Hematopoietic multipotent progenitor cell treated with erythropoietin and hydrocortisone succinate and interleukin-3 and kit ligand, for 17 days (in vitro differentiated cells): ENCODE data around the gene LAMA2.

Experiments used
- DNase-seq: peaks from one replicate; pipeline ENCODE4 v3.0.0-alpha.2; 2015; ENCODE audit warnings: low spot score

LAMA2 gene

DNA sequence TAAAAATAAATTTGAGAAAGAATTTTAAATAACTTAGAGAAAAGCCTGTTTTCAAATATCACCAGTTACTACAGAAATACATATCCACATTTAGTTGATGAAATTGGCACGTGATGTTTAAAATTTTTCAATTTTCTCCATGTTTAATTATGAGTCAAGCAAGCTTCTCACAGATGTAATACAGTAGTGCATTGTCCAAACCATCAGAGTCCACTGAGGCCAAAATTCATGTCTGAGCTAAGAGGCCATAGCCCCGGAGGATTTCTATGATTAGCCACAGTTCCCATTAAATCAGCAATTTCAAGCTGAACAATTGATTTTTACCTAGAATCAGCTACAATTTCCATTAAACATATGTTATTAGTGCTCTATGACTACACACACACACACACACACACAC is 387.0 kb downstream of the LAMA2 start:
- DNase-seq, result no peak

DNA sequence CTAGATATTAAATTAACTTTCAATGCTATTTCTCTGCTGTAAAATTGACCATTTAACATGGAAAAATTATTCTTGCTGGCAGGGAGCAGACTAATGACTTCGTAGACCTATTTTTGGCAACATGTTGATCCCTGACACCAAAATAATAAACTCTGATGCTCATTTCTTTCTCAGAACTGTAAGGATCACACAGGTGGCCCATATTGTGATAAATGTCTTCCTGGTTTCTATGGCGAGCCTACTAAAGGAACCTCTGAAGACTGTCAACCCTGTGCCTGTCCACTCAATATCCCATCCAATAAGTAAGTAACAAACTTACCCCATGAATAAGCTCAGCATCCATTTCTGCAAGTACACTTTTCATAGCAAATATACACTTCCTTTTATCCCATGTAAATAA is 387.5 kb downstream of the LAMA2 start:
- DNase-seq, result no peak

DNA sequence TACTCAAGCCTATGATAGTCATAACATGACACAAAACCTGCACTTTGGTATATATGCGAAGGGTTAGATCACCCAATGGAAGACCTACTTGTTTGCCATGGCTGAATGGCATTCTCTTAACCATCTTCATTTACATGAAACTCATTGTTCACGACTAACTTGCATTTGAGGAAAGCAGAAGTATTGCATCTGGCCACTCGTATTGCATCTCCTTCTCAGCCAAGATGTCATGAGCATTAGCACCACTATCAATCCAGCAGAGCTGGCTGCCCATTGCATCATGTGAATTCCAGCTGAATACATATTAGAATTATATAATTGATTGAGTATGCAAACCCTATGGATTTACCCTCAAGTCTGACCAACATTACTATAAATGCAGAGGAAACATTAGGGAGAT is 390.2 kb downstream of the LAMA2 start:
- DNase-seq, result no peak

DNA sequence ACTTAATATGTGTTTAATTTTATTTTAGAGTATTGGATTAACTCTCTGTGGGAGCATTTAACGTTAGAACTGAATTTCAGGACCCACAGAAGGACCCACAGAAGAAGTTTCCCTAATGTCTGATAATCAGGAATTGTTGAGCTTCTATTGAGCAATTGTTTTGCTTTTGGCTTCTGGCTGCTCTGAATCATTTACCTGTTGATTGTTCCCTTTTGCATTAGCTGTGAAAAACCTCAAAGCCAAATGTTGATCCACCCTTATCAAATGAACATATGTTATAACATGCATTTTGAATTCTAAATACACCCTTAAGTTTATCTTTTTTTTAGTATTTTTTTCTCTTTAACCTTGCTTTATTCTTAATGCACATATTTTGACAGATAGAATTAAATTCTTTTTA is 393.5 kb downstream of the LAMA2 start:
- DNase-seq, result no peak

- no peak for DNase-seq
Observed at GRCh38 chr6:129276986-129277385, 394.0 kb downstream of the LAMA2 start.

DNA sequence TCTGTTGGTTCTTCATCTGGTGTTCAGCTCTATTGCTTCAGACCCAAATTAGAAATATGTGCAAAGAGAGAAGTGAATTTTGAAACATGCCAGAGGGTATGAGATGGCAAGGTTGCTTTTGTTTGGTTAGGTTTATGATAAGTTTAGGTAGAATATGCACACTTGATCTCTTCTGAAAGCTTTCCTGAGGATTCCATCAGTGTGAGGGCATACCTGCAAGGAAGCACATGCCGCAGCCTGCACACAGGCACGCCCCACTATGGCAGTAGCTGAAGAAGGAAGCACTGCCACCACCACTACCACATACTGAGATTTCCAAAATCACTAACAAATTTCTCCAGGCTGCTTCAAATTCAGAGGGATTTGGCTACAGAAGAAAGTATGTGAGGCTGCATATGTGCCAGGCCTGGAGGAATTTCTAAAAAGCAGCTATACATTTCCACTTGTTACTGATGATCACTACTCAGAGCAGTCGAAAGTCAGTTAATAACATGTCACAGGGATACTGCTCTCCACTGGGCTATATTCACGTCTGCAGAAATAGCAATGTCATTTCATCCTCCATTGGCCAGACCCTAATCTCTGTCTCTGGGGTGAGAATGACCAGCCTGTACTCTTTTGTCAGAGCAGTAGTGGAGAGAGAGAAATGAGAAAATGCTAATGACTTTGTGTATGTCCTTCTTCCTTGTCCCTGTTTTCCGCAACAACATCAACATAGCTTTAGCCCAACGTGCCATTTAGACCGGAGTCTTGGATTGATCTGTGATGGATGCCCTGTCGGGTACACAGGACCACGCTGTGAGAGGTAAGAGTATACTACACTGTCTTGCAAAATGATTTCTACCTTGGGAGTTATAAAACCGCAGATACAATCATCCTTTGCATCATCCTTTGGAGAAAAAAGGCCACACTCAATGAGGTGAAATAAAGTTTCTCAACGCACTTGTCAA is 396.7 kb downstream of the LAMA2 start:
- no peak for DNase-seq

DNA sequence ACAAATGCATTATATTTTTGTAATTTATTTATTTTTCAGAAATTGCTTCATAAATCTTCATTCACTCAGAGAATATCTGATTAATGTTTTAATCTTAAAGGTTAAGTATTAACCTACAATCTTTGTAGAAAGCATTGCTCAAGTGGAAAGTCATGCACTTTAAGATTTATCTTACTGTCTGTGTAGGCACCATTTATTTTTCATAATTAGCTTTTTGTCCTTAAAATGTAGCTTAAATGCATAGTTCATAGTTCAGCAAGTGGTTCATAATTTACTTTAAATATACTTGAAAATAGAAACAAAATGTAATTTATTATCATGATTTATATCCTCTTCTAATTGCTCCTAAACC is 397.3 kb downstream of the LAMA2 start:
- no peak for DNase-seq

DNA sequence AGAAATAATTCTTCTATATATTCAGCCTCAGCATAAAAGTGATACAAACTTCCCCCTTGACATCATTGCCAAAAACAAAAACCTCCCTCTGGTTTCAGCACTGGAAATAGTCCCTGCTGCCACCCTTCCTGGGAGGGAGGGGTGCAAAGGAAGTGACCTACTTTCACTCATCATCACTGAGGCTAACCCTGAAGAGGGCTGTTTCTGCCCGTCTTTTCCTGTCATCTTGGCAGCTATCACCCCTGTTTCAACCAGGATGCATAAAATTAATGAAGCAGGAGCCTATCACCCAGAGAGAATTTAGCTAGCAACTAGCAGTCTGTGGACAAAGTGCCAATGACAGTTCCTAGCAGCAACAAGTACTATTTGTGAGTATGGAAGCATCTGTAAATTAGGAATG is 397.8 kb downstream of the LAMA2 start:
- no peak for DNase-seq

GRCh38 chr6:129281168-129281796 is 398.3 kb downstream of the LAMA2 start:
- no peak for DNase-seq

GRCh38 chr6:129282019-129282418 is 399.1 kb downstream of the LAMA2 start:
- no peak for DNase-seq

DNA sequence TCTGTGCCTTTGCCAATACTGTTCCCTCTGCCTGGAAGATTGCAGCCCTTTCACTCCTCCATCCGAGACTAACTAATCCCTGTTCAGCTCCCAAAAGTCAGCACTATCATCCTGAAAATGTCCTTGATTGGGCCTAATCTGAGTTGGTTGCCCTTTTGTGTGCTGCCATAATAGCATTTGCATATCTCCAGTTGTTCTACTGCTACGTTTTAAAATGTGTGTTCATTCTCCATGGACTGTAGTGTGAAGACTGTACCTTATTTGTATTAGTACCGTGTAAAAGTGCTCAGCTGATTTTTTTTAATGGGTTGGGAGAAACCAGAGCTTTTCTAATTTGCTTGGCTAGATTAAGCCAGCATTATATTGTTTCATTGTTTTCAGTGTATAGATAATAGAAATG is 401.3 kb downstream of the LAMA2 start:
- no peak for DNase-seq

DNA sequence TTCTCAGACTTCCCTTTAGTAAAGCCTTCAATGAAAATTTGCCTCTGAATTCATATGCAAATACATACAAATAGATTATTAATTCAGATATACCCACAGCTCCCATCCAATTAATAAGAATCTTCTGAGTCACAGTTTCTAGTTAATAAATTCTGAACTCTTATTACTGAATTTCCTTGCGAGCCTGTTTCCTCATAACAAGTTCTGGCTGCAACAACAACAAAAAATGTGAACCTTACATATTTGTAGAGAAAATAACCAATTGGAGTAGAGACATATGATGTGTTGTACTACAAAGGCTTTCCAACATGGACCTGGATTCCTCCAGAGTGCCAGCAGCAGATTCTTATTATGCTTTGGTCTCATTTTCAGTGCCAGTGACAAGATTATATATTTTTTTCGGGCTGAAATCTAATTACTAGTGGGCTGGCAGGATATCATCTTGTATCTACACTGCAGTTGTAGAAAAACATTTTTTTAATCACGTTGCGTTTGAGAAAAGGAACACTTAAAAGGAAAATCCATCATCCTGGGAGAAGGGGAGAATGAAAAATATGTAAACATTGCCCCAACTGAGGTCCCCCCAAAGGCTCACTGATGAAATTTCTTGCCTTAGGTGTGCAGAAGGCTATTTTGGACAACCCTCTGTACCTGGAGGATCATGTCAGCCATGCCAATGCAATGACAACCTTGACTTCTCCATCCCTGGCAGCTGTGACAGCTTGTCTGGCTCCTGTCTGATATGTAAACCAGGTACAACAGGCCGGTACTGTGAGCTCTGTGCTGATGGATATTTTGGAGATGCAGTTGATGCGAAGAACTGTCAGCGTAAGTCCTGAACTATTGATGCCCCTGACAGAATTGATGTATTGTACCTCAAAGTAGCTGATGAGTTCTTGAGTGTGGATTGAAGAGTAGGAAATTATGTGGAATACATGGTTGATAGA is 404.6 kb downstream of the LAMA2 start:
- DNase-seq, result no peak

DNA sequence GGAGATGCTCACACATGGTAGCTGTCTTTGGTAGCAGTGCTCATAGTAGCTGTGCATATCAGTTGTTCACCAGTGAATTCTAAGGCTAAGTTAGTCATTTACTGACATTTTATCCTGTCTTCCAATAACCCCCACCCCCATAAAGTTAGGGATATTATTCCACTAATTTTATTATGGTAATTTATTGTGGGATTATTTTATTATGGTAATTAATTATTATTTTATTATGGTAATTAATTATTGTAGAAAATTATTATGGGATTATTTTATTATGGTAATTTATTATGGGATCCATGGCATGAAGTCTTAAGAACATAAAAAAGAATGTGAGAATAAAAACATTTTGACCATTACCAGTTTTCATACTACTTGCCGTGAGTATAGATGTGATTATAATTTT is 406.5 kb downstream of the LAMA2 start:
- DNase-seq, result no peak

DNA sequence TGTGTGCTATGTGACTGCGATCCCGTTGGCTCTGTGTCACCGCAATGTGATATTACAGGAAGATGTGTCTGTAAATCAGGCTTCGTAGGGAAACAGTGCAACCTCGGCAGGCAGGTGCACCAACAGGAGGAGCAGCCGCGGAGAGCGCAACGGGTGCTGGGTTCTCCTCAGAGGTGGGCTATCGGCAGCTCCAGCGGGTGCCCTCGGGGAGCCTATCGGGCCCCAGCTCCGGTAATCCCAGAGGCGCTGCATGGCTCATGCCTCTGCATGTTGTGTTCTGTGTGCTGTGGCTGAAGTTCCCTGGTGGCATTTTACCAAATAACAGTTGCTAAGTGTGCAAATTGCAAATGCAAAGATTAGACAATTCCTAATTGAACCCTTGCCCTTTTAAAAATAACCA is 409.9 kb downstream of the LAMA2 start:
- DNase-seq, result no peak

GRCh38 chr6:129297592-129297991 is 414.7 kb downstream of the LAMA2 start:
- no peak for DNase-seq

GRCh38 chr6:129302671-129303070 is 419.7 kb downstream of the LAMA2 start:
- DNase-seq, result no peak

DNA sequence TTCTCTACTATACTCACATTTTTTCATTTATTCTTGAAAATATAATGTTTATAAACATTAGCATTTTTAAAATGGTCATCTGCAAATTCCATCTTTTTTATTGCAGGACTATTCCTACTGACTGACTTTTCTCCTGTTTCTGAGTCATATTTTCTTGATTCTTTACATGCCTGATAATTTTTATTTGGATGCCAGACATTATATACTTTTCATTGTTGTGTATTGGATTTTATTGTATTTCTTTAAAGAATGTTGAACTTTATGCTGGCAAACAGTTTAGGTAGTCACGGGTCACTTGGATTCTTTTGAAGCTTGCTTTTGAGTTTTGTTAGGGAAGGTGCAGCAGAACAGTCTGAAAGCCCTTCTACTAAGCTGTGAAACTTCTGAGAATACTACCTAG is 423.9 kb downstream of the LAMA2 start:
- no peak for DNase-seq

DNA sequence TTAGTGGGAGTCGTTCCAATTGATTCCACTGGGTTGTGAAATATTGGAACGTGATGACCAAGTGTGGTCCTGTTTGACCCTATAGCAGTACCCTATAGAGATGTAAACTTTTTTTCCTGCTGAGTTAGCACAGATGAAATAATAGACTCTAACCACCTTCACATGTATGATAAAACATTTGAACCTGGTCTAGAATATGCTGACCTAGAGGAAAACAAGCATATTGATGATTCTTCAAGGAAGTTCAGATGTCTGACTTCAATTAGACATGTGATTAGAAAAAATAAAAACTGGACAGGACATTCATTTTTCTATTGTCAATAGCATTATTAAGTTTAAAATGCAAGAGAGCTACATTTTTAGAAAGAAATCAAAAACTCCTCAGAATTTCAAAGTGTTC is 424.9 kb downstream of the LAMA2 start:
- no peak for DNase-seq

GRCh38 chr6:129309154-129309553 is 426.2 kb downstream of the LAMA2 start:
- no peak for DNase-seq

GRCh38 chr6:129312880-129313279 is 429.9 kb downstream of the LAMA2 start:
- no peak for DNase-seq

DNA sequence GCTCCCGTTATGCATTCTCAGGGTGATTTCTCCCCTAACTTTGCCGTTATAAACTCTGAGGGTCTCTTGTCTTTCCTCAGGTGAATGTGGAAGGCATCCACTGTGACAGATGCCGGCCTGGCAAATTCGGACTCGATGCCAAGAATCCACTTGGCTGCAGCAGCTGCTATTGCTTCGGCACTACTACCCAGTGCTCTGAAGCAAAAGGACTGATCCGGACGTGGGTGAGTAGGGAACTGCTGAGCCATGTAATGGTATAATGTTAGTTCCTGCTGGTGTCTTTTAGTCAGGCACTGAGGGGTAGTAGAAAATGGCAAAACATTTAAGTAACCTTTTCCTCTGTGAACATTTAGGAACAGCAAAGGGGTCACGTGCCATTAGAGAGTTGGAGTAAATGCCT is 431.6 kb downstream of the LAMA2 start:
- DNase-seq, result no peak
